Kidney capillary endothelial cell (primary cell): ENCODE results near the gene SH2B3.
"Not testable (repeated sequence)": the region's sequence is repeated elsewhere in the genome, so short reads cannot be mapped to it uniquely, and the experiment has no call there.

ENCODE experiments used
- DNase-seq: peaks from one replicate; pipeline ENCODE4 v3.0.0-alpha.2; 2018; ENCODE audit warnings: low spot score

SH2B3 gene

GRCh38 chr12:111387747-111388323, 17.9 kb upstream of the SH2B3 start:
- DNase-seq: no peak

GRCh38 chr12:111389635-111390034, 16.1 kb upstream of the SH2B3 start:
- no peak for DNase-seq

DNA sequence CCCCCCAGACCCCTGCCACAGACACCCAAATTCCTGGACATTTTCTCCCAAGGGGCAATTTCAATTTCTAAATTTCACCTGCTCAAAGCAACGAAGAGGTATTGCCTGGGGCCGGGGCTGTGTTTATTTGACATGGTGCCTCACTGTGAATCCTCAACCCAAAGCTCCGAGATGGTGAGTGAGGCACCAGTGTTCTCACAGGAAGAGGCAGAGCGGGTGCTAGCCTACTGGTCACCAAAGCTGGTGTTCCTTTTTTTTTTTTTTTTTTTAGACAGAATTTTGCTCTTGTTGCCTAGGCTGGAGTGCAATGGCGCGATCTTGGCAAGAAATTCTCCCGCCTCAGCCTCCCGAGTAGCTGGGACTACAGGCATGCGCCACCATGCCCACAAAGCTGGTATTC, 14.8 kb upstream of the SH2B3 start:
- no peak for DNase-seq

DNA sequence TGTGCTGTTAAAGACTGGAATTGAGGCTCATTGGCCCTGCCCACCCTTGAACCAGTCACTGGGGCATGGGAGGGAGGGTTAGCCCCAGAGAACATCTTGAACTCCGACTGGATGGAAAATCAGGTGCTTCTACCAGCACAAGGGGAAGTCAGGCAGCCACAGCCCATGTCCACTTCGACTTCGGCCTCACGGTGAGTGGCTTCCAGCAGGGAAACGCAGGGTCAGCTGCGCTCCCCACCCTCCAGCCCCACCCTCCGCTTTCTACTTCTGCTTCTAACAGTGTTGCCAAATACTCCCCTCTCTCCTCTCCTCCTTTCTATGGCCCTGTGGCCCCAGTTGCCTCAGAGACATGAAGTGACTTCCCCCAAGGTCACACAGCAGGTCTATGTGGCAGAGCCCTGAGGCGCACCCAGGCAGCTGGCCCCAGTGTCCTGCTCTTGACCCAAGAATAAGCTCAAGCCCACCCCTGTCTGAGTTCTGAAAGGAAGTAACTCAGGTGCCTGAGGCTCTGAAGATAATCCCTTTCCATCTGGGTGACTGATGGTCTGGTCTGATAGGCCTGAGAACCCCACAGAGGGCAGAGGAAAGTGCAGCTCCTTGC, 11.9 kb upstream of the SH2B3 start:
- DNase-seq: no peak

DNA sequence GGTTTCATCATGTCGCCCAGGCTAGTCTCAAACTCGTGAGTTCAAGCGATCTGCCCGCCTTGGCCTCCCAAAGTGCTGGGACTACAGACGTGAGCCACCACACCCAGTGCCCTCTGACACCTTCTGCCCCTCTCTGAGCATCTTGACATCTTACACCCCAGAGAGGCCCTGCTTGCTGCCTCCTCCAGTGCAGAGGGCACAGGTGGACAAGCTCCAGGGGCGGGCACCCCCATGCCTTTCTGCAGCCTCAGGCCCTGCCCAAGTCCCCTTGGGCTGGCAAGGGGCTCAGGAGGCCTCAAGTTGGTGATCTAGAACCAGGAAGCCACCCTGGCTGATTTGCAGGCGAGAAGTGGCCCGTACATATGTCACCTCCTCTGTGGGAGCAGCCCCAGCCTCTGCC, 11.2 kb upstream of the SH2B3 start:
- DNase-seq: no peak

DNA sequence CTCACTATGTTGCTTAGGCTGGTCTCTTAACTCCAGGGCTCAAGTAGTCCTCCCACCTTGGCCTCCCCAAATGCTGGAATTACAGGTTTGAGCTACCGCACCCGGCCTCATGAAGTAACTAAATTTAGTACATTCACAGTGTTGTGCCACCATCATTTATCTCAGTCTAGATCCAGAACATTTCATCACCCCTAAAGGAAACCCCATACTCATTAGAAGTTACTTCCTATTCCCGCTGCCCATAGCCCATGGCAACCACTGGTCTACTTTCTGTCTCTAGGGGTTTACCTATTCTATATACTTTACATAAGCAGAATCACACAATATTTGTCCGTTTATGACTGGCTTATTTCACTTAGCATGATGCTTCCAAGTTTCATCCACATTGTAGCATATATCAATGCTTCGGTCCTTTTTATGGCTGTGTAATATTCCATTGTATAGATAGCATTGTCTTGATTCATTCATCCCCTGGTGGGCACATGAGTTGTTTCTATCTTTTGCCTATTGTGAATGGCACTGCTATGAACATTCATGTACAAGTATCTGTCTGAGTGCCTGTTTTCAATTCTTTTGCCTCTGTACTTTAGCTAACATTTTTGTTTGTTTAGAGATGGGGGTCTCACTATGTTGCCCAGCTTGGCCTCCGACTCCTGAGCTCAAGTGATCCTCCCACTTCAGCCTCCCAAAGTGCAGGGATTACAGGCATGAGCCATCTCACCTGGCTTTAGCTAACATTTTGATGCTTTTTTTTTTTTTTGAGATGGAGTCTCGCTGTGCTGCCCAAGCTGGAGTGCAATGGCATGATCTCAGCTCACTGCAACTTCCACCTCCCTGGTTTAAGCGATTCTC, 10.2 kb upstream of the SH2B3 start:
- DNase-seq: no peak

GRCh38 chr12:111396271-111396670, 9.5 kb upstream of the SH2B3 start:
- not testable (repeated sequence) for DNase-seq

- peak; percentile 89 for DNase-seq
These were observed 8.8 kb upstream of the SH2B3 start for GRCh38 chr12:111396726-111397445.

DNA sequence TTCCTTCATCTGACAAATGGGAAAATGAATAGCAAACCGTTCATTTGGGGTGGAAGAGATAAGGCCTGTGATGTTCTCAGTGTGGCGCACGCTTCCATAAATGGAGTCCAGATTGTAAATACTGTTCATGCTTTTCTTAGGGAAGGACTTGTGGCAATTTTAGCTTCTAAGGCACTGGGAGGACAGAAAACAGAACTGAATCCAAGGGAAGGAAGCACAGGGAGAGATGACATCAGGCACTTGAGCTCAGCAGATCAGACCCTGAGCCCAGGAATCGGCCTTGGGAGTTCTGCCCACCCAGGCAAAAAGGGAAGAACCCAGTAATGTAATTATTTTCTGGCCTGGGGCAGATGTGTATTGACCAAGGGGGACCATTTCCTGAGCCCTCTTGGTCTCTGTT, 7.2 kb upstream of the SH2B3 start:
- DNase-seq: no peak

DNA sequence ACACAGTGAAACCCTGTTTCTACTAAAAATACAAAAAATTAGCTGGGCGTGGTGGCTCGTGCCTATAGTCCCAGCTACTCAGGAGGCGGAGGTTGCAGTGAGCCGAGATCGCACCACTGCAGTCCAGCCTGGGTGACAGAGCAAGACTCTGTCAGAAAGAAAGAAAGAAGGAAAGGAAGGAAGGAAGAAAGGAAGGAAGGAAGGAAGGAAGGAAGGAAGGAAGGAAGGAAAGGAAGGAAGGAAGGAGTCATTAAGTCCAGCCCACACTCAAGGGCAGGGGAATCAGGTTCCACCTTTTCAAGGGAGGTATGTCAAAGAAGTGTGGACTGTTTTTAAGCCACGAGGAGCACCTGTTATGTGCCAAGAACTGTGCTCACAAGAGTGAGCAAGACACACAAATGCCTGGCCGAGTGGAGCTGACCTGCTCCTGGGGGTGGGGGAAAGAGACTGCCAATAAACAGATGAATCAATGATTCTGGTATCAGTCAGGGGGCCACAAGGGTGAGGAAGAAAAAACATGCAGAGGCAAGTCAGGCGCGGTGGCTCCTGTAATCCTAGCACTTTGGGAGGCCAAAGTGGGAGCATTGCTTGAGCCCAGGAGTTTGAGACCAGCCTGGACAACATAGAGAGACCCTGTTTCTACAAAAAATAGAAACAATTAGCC, 5.8 kb upstream of the SH2B3 start:
- DNase-seq: not testable (repeated sequence)

DNA sequence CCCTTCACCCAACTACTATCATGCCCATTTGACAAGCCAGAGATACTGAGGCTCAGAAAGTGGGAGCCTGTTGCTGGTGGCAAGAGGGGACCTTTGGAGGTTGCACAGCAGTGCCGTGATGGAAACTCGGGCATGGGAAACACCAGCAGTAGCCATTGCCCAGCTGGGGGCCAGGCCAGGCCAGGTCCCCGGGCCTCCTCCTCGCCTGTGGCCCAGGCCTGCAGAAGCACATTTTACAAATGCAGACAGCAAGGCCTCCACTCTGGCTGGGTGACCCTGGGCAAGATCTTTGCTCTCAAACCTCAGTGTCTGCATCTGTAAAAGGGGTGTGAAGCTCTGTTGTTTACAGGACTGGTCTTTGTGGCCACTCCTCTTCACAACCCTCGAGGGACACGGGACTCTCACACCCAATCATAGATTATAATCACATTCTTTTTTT, 4.5 kb upstream of the SH2B3 start:
- DNase-seq: no peak

DNA sequence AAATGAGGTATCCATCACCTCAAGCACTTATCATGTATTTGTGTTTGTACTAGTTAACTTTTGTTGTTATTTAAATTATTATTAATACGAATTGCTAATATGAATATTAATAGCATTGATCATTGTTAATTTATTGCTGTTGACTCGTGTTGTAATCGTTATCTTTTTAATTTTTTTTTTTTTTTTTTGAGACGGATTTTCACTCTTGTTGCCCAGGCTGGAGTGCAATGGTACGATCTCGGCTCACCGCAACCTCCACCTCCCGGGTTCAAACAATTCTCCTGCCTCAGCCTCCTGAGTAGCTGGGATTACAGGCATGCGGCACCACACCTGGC, 3.3 kb upstream of the SH2B3 start:
- not testable (repeated sequence) for DNase-seq

- no peak for DNase-seq
These were observed 1.2 kb upstream of the SH2B3 start for GRCh38 chr12:111404362-111405148.

GRCh38 chr12:111405149-111405858, 419 bp upstream of the SH2B3 start:
- peak; percentile 97 for DNase-seq

DNA sequence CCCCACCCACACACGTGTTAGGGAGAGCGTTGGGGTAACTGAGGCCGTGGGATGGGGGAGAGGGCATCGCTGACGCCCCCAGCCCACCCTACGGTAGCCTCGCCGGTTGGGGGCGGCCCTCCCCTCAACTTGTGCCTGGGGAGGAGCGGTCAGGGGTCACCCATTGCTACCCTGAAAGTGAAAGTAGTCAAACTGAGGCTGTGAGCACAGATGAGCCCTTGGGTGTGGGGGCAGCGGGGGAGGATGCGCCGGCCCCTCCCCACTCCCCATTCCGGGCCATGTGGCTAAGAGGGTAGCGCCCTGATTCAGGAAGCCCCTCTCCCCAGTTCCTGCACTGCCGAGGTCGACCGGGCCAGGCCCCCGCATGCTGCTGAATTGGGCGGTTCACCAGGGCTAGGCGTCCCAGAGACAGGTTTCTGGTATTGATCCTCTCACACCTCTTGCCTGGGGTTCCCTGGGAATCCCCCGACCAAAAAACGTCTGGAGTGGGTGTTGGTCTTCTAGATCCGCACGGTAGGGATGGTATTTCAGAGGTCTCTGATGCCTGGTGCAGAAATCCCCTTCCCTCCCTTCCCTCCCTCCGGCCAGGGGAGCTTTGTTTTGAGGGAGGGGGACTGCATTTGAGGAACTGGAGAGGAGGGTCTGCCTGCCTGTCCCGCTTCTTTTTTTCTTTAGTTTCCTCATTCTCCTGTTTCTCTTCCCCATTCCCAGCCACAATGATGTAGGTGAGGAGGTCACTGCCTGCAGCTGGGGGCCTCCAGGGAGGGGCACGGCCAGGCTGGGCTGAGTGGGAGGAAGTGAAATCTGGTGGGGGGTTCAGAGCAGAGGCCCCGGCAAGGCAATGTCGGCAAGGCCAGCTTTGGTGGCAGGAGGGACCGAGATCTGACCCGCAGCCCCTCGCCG, 1.0 kb downstream of the SH2B3 start:
- DNase-seq: no peak

- no peak for DNase-seq
These were observed 1.8 kb downstream of the SH2B3 start for GRCh38 chr12:111407377-111408115.

GRCh38 chr12:111408116-111408440, 2.4 kb downstream of the SH2B3 start:
- no peak for DNase-seq

DNA sequence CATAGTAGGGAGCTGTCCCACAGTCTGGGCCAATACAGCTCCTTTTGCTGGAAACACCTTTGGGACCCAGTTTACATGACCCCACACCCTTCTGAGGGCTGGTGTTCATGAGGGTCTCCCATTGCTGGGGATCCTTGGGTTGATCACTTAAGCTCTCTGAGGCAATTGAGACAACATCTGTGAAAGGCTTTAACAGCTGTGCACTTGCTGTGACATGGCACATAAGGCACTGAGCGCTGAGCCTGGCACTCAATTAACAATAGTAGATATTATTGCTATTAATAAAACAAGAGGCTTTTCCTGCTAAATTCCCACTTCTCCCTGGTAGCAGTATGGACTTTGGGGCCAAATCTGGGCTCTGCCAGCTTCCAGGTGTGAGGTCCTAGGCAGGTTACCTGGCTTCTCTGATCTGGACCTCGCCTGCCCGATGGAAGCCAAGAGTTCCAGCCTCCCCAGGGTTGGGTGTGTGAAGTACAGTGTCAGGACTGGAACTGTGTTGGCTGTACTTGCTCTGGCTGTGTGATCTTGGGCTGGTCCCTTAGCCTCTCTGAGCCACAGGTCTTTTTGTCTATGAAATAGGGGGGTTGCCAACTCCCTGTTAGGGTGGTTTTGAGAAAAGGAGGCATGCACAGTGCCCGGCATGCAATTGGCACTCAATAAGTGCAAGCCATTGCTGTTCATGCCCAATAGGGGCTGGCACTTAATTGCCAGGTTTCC, 3.1 kb downstream of the SH2B3 start:
- no peak for DNase-seq
